ENCODE measurements around the gene RMI2. TPM values are rescaled to one million over a fixed set of nuclear protein-coding genes. Genes with fewer than 3 reads are reported as not detected.
A peak's percentile ranks its signal among the peaks of the same experiment; 100 is the strongest.

Gene RMI2
- total and polyA plus RNA-seq, 8 donors, result 0.35 to 3.2 (median 1.2) TPM

DNA sequence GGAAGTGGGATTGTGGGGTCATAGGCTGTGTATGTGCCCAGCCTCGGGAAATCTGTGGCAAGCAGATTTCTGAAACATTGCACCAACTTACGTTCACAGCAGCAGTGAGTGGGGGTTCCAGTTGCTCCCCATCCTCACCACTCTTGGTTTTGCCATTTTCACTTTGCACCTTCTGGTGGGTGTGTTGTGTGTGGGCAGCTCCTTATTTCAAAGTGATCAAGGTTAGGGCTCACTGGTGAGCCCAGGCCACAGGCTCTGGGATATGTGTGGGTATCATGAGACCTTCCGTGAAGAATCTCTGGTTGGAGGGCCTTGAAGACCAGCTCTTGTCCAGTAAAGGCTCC, 34.7 kb upstream of the RMI2 start:
- intact Hi-C loops (cut with DNase I), result no loop called here
- H3K4me1 ChIP-seq, result peaks cover 0 to 14% (median 6%) of the 10 kb centered on the region in 3 donors
- H3K4me3 ChIP-seq, result no peak overlapping the region
- H3K27ac ChIP-seq, result no peak overlapping the region
- TF ChIP-seq, protein P1, sequence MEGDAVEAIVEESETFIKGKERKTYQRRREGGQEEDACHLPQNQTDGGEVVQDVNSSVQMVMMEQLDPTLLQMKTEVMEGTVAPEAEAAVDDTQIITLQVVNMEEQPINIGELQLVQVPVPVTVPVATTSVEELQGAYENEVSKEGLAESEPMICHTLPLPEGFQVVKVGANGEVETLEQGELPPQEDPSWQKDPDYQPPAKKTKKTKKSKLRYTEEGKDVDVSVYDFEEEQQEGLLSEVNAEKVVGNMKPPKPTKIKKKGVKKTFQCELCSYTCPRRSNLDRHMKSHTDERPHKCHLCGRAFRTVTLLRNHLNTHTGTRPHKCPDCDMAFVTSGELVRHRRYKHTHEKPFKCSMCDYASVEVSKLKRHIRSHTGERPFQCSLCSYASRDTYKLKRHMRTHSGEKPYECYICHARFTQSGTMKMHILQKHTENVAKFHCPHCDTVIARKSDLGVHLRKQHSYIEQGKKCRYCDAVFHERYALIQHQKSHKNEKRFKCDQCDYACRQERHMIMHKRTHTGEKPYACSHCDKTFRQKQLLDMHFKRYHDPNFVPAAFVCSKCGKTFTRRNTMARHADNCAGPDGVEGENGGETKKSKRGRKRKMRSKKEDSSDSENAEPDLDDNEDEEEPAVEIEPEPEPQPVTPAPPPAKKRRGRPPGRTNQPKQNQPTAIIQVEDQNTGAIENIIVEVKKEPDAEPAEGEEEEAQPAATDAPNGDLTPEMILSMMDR (IDR thresholded peaks at IDR 0.05), result no peak
- H3K27me3 ChIP-seq, result no peaks in the 10 kb centered on the region
- H3K36me3 ChIP-seq, result no peaks in the 10 kb centered on the region
- no peaks in the 10 kb centered on the region for H3K9me3 ChIP-seq
- WGBS, 2 donors, result 85 to 95% methylated on average over 3 of the region's 3 CpGs
- DNase-seq, result peak in 1 of 6 donors; percentile 3
- FAIRE-seq, result no peak
- no peak for ATAC-seq

- intact Hi-C loops (cut with DNase I), result no loop called here
Observed at GRCh38 chr16:11310997-11311561, 34.2 kb upstream of the RMI2 start.

DNA sequence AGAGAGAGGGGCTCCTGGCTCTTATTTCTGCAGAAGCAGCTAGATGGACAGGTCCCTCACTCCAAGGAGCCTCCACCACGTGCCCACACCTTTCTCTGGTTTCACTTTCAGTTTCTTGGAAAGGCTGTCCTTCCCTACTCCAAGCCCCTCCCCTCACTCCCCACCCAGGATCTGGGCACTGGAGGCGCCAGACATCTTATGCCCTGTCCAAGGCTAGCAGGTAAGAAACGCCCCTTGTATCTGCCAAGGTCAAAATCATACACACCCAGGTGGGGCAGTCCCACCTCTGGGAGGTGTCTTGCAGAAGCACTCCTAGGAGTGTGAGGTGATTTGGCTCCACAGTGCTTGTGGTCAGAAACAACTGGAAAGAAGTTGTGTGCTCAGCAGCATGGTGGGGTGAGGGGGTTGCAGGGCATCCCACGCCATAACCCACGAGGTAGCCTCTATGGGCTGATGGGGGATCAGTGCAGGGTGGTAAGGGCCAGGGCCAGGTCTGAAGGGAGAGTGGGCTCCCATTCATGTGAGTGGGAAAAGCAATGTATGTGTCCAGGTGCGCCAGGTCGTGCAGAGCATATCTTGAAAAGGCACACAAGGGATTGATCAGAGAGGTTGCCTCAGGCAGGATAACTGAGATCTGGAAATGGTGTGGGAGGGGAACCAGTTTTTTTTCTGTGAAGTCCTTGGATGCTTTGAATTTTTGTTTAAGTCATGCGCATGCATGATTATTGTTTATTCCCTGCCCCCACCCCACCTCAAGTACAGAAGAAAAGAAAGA, 32.4 kb upstream of the RMI2 start:
- FAIRE-seq, result no peak
- Histone ChIP-seq H3K27ac (peak overlapping the region in 2 of 4 donors; percentile 3 to 45), H3K9me3 (no peaks in the 10 kb centered on the region), H3K4me1 (peaks cover 0 to 14% (median 6%) of the 10 kb centered on the region in 3 donors), H3K27me3 (no peaks in the 10 kb centered on the region), H3K4me3 (peak overlapping the region in 2 of 4 donors; percentile 20 to 24), H3K36me3 (no peaks in the 10 kb centered on the region)
- TF ChIP-seq, protein P1 (IDR thresholded peaks at IDR 0.05), result no peak
- 24 to 28% methylated on average over 8 of the region's 8 CpGs for WGBS, 2 donors
- intact Hi-C loops (cut with DNase I), result no loop called here
- peak in 5 of 6 donors; percentile 43 to 79 (median 51) for DNase-seq
- peak; percentile 87 to 98 (median 94) for ATAC-seq

More at GRCh38 chr16:11310997-11311561, 34.2 kb upstream of the RMI2 start:
- Histone ChIP-seq H3K9me3 (no peaks in the 10 kb centered on the region), H3K27me3 (no peaks in the 10 kb centered on the region), H3K4me3 (no peak overlapping the region), H3K27ac (no peak overlapping the region), H3K4me1 (peaks cover 0 to 14% (median 6%) of the 10 kb centered on the region in 3 donors), H3K36me3 (no peaks in the 10 kb centered on the region)
- FAIRE-seq (no peak), ATAC-seq (no peak), DNase-seq (no peak)
- TF ChIP-seq, protein P1 (IDR thresholded peaks at IDR 0.05), result no peak
- 79 to 80% methylated on average over 10 of the region's 10 CpGs for WGBS, 2 donors

GRCh38 chr16:11313493-11314308, 31.6 kb upstream of the RMI2 start:
- no peaks in the 10 kb centered on the region for H3K9me3 ChIP-seq
- DNase-seq (no peak), FAIRE-seq (no peak), ATAC-seq (no peak)
- TF ChIP-seq, protein P1 (IDR thresholded peaks at IDR 0.05), result no peak
- 86 to 96% methylated on average over 9 of the region's 9 CpGs for WGBS, 2 donors
- no peaks in the 10 kb centered on the region for H3K36me3 ChIP-seq
- intact Hi-C loops (cut with DNase I), result no loop called here
- H3K4me1 ChIP-seq, result peaks cover 0 to 14% (median 6%) of the 10 kb centered on the region in 3 donors
- H3K27ac ChIP-seq, result peak overlapping the region in 1 of 4 donors; percentile 45
- H3K4me3 ChIP-seq, result no peak overlapping the region
- no peaks in the 10 kb centered on the region for H3K27me3 ChIP-seq
